CD4-positive, alpha-beta T cell treated with Interleukin-2 at 100 ng/mL for 4 hours (primary cell): Measurements from ENCODE around the gene LUC7L.
"Not testable (repeated sequence)": the region's sequence is repeated elsewhere in the genome, so short reads cannot be mapped to it uniquely, and the experiment has no call there.

Source experiments
- DNase-seq: peaks from one replicate; pipeline ENCODE4 v3.0.0-alpha.2; 2020; ENCODE audit warnings: low spot score

The LUC7L gene

GRCh38 chr16:164827-165538 lies 64.3 kb downstream of the LUC7L start:
- DNase-seq, result no peak

GRCh38 chr16:164134-164823 lies 65.0 kb downstream of the LUC7L start:
- DNase-seq, result not testable (repeated sequence)

GRCh38 chr16:163696-164095 lies 65.6 kb downstream of the LUC7L start:
- not testable (repeated sequence) for DNase-seq

- DNase-seq, result not testable (repeated sequence)
Measured at GRCh38 chr16:163139-163538, 66.1 kb downstream of the LUC7L start.

GRCh38 chr16:162271-162991 lies 66.8 kb downstream of the LUC7L start:
- no peak for DNase-seq

- DNase-seq, result no peak
Measured at GRCh38 chr16:160691-161190, 68.5 kb downstream of the LUC7L start.

GRCh38 chr16:160242-160641 lies 69.0 kb downstream of the LUC7L start:
- DNase-seq, result not testable (repeated sequence)

- no peak for DNase-seq
Measured at GRCh38 chr16:159136-159849, 70.0 kb downstream of the LUC7L start.

- no peak for DNase-seq
Measured at GRCh38 chr16:155031-155398, 74.2 kb downstream of the LUC7L start.

- no peak for DNase-seq
Measured at GRCh38 chr16:154217-155030, 74.8 kb downstream of the LUC7L start.

GRCh38 chr16:153550-154216 lies 75.6 kb downstream of the LUC7L start:
- not testable (repeated sequence) for DNase-seq

GRCh38 chr16:153129-153521 lies 76.1 kb downstream of the LUC7L start:
- DNase-seq, result not testable (repeated sequence)

GRCh38 chr16:152141-153128 lies 76.8 kb downstream of the LUC7L start, which contains the start of gene HBZ:
Gene HBZ, plus strand, starts transcription at chr16:152644. Its CDS starts 266 bp downstream, at chr16:152910.
- no peak for DNase-seq

GRCh38 chr16:149024-149660 lies 80.1 kb downstream of the LUC7L start:
- DNase-seq, result no peak

- no peak for DNase-seq
Measured at GRCh38 chr16:146646-147045, 82.6 kb downstream of the LUC7L start.

GRCh38 chr16:144797-145252 lies 84.4 kb downstream of the LUC7L start:
- DNase-seq, result no peak

- no peak for DNase-seq
Measured at GRCh38 chr16:143456-143855, 85.8 kb downstream of the LUC7L start.

- no peak for DNase-seq
Measured at GRCh38 chr16:143047-143446, 86.2 kb downstream of the LUC7L start.
